PC-3 (cell line): Measurements from ENCODE around the gene STRADA. TPM values are rescaled to one million over a fixed set of nuclear protein-coding genes. Genes with fewer than 3 reads are reported as not detected.

Experiments used
- ATAC-seq: fragments of 200-7000 bp; cut with Tn5 transposase; 2 replicates; pipeline ENCODE4 v1.9.1; 2020; ENCODE audit warnings: mild to moderate bottlenecking, moderate library complexity
- BruUV-seq: library from RNA; stranded (reverse); fragments of 400-500 nt; replicated peaks from 2 replicates; lab custom pipeline; 2021; lab: Mats Ljungman, UMichigan
- CTCF ChIA-PET: fragments of 300-600 bp; sonication (Branson Sonifier 250); formaldehyde crosslinking; loops from one replicate; lab custom pipeline; 2022; ENCODE audit warnings: antibody characterized with exemption; lab: Charles Lee
- POLR2A ChIA-PET: fragments of 300-600 bp; sonication (Branson Sonifier 250); formaldehyde crosslinking; loops from one replicate; lab custom pipeline; 2022; ENCODE audit warnings: antibody characterized with exemption; ENCODE audit not compliant: unreplicated experiment; lab: Charles Lee
- DNase-seq: peaks from one replicate; pipeline ENCODE4 v3.0.0-alpha.2; 2015
- H2AFZ ChIP-seq: fragments of 300-600 bp; sonication (generic); 2 replicates; pipeline ENCODE4 v1.6.0; 2016; ENCODE audit warnings: antibody characterized with exemption, low read length
- H3F3A ChIP-seq: fragments of 300-600 bp; sonication (generic); one replicate; pipeline ENCODE4 v1.6.0; 2017; ENCODE audit warnings: antibody characterized with exemption, low read length, control low read depth, mild to moderate bottlenecking; ENCODE audit not compliant: unreplicated experiment
- H3K27ac ChIP-seq: fragments of 300-600 bp; sonication (generic); 2 replicates; pipeline ENCODE4 v1.5.1; 2016; ENCODE audit warnings: mild to moderate bottlenecking, low read length
- H3K27me3 ChIP-seq: fragments of 300-600 bp; sonication (generic); 2 replicates; pipeline ENCODE4 v1.6.1; 2016; ENCODE audit warnings: low read length, mixed read lengths
- H3K36me3 ChIP-seq: fragments of 300-600 bp; sonication (generic); 2 replicates; pipeline ENCODE4 v1.6.1; 2016; ENCODE audit warnings: low read depth, mixed run types, low read length, mixed read lengths
- H3K4me1 ChIP-seq: fragments of 300-600 bp; sonication (generic); 2 replicates; pipeline ENCODE4 v1.5.1; 2016; ENCODE audit warnings: low read length; ENCODE audit not compliant: insufficient read depth
- H3K4me2 ChIP-seq: fragments of 300-600 bp; sonication (generic); 2 replicates; pipeline ENCODE4 v1.6.0; 2016; ENCODE audit warnings: low read length
- H3K4me3 ChIP-seq: fragments of 300-600 bp; sonication (generic); 2 replicates; pipeline ENCODE4 v1.5.1; 2016; ENCODE audit warnings: mild to moderate bottlenecking, low read length, mixed read lengths
- H3K79me2 ChIP-seq: fragments of 300-600 bp; sonication (generic); 2 replicates; pipeline ENCODE4 v1.6.1; 2017; ENCODE audit warnings: low read length, mixed read lengths
- H3K9ac ChIP-seq: fragments of 300-600 bp; sonication (generic); 2 replicates; pipeline ENCODE4 v1.6.0; 2016; ENCODE audit warnings: mild to moderate bottlenecking, low read length
- H3K9me2 ChIP-seq: fragments of 300-600 bp; sonication (generic); replicated peaks from 2 replicates; pipeline ENCODE4 v1.6.1; 2016; ENCODE audit warnings: mixed run types, low read length, mixed read lengths
- H3K9me3 ChIP-seq: fragments of 300-600 bp; sonication (generic); 2 replicates; pipeline ENCODE4 v1.6.1; 2016; ENCODE audit warnings: low read length, mixed read lengths
- H4K20me1 ChIP-seq: fragments of 300-600 bp; sonication (generic); 2 replicates; pipeline ENCODE4 v1.6.1; 2016; ENCODE audit warnings: low read length, mixed read lengths
- EZH2 ChIP-seq: fragments of 300-600 bp; sonication (generic); IDR thresholded peaks from one replicate; pipeline ENCODE4 v1.6.1; 2017; ENCODE audit warnings: antibody characterized with exemption, mild to moderate bottlenecking, low read length; ENCODE audit not compliant: unreplicated experiment
- EZH2phosphoT487 ChIP-seq: fragments of 300-600 bp; sonication (generic); IDR thresholded peaks from 2 replicates; pipeline ENCODE4 v1.6.1; 2018; ENCODE audit warnings: mild to moderate bottlenecking, antibody characterized with exemption, low read length, borderline replicate concordance
- intact Hi-C: fragments of 100-400 bp; cut with micrococcal nuclease; formaldehyde crosslinking; loops from 2 replicates; pipeline ENCODE4 v1.9.0; 2023
- total RNA-seq: library from RNA; depleted of rRNA; stranded (reverse); fragments of >200 nt; gene quantifications from 2 replicates; pipeline ENCODE4 v1.2.3, GENCODE V29; 2014
- TF ChIP-seq, protein P1 (sequence below): fragments of 300-600 bp; sonication (generic); conservative IDR thresholded peaks from 2 replicates; pipeline ENCODE4 v1.5.1; 2017; ENCODE audit warnings: antibody characterized with exemption, low read depth, mild to moderate bottlenecking, low read length

STRADA gene
- total RNA-seq, 1 experiment from 2014 or later, result 17.9 TPM

DNA sequence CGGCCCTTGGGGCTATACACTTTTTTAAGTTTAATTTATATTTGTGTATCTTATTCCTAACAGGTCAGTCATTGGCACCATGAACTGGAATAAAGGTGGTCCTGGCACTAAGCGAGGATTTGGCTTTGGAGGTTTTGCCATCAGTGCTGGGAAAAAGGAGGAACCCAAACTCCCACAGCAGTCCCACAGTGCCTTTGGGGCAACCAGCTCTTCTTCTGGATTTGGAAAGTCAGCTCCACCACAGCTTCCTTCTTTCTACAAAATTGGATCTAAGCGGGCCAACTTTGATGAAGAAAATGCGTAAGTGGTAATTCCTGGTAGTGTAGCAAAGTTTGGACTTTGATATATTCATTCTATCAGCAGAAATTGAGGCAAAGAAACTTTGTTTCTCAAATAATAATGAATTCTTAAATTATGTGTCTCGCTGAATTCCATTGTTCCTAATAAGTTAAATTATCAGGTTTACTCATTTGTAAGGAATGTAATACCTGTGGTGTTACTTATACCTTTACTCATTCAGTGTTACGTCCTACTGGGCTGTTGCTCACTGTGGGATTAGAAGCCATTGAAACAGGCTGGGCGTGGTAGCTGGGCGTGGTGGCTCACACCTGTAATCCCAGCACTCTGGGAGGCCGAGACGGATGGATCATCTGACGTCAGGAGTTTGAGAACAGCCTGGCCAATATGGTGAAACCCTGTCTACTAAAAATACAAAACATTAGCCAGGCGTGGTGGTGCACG, 45.5 kb upstream of the STRADA start:
- intact Hi-C loops, result no loop called here
- H3K9ac ChIP-seq, result no peak overlapping the region
- TF ChIP-seq EZH2phosphoT487 (no peak), EZH2 (no peak)
- TF ChIP-seq, protein P1, sequence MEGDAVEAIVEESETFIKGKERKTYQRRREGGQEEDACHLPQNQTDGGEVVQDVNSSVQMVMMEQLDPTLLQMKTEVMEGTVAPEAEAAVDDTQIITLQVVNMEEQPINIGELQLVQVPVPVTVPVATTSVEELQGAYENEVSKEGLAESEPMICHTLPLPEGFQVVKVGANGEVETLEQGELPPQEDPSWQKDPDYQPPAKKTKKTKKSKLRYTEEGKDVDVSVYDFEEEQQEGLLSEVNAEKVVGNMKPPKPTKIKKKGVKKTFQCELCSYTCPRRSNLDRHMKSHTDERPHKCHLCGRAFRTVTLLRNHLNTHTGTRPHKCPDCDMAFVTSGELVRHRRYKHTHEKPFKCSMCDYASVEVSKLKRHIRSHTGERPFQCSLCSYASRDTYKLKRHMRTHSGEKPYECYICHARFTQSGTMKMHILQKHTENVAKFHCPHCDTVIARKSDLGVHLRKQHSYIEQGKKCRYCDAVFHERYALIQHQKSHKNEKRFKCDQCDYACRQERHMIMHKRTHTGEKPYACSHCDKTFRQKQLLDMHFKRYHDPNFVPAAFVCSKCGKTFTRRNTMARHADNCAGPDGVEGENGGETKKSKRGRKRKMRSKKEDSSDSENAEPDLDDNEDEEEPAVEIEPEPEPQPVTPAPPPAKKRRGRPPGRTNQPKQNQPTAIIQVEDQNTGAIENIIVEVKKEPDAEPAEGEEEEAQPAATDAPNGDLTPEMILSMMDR, result no peak
- H3K27me3 ChIP-seq, result no peaks in the 10 kb centered on the region
- H3K4me2 ChIP-seq, result no peak overlapping the region
- H3K9me2 ChIP-seq, result no peaks in the 10 kb centered on the region
- no peaks in the 10 kb centered on the region for H3F3A ChIP-seq
- H3K79me2 ChIP-seq, result peaks cover 90% of the 10 kb centered on the region
- ATAC-seq (no peak), DNase-seq (peak; percentile 46)
- no peak overlapping the region for H2AFZ ChIP-seq
- no peak overlapping the region for H3K4me3 ChIP-seq
- peaks cover 58% of the 10 kb centered on the region for H3K36me3 ChIP-seq
- H3K27ac ChIP-seq, result peak overlapping the region; percentile 15
- no peaks in the 10 kb centered on the region for H3K9me3 ChIP-seq
- ChIA-PET POLR2A (interaction anchor here (0.6 kb wide), 1 partner anchor 55 kb away, joined by 3 read pairs; no protein-coding TSS in a partner anchor), CTCF (no interaction called here)
- peaks cover 49% of the 10 kb centered on the region for H3K4me1 ChIP-seq
- no TSS peak for BruUV-seq
- H4K20me1 ChIP-seq, result peaks cover 39% of the 10 kb centered on the region

DNA sequence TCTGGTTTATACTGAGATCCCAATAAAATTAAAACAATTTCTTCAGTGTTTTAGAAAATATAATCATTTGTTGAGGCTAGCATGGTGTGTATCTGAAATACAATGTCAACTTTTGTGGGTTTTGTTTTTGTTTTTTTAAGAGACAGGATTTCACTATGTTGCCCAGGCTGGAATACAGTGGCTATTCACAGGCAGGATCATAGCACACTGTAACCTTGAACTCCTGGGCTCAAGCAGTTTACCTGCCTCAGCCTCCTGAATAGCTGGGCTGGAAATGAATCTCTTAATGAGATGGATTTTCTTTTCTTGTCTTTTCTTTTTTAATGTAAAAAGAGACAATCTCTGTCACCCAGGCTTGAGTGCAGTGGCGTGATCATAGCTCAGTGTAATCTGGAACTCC, 44.5 kb upstream of the STRADA start:
- H3F3A ChIP-seq, result no peaks in the 10 kb centered on the region
- peak overlapping the region; percentile 49 for H3K27ac ChIP-seq
- H3K4me2 ChIP-seq, result peak overlapping the region; percentile 11; the same call in 1 of the 2 replicates
- DNase-seq (no peak), ATAC-seq (no peak)
- H2AFZ ChIP-seq, result no peak overlapping the region
- H4K20me1 ChIP-seq, result peaks cover 47% of the 10 kb centered on the region
- ChIA-PET POLR2A (no interaction called here), CTCF (no interaction called here)
- H3K27me3 ChIP-seq, result no peaks in the 10 kb centered on the region
- H3K4me3 ChIP-seq, result no peak overlapping the region
- H3K79me2 ChIP-seq, result peaks cover 96% of the 10 kb centered on the region
- BruUV-seq, result no TSS peak
- no peaks in the 10 kb centered on the region for H3K9me3 ChIP-seq
- H3K36me3 ChIP-seq, result peaks cover 53% of the 10 kb centered on the region
- no peaks in the 10 kb centered on the region for H3K9me2 ChIP-seq
- intact Hi-C loops, result no loop called here
- peaks cover 54% of the 10 kb centered on the region for H3K4me1 ChIP-seq
- H3K9ac ChIP-seq, result no peak overlapping the region
- TF ChIP-seq, protein P1, result no peak
- no peak for TF ChIP-seq EZH2
- TF ChIP-seq EZH2phosphoT487, result no peak

- Histone ChIP-seq H3K27ac (peak overlapping the region; percentile 49), H3K4me2 (peak overlapping the region; percentile 11), H3K36me3 (peaks cover 53% of the 10 kb centered on the region), H3K27me3 (no peaks in the 10 kb centered on the region), H3K4me1 (peaks cover 59% of the 10 kb centered on the region), H4K20me1 (peaks cover 51% of the 10 kb centered on the region), H2AFZ (no peak overlapping the region), H3K4me3 (no peak overlapping the region), H3K9me3 (no peaks in the 10 kb centered on the region), H3K9me2 (no peaks in the 10 kb centered on the region), H3K9ac (no peak overlapping the region), H3F3A (peaks cover 4% of the 10 kb centered on the region), H3K79me2 (peaks cover 96% of the 10 kb centered on the region)
- ChIA-PET CTCF (no interaction called here), POLR2A (no interaction called here)
- peak; percentile 78 for ATAC-seq
- TF ChIP-seq EZH2, result no peak
- BruUV-seq, result no TSS peak
- peak; percentile 82 for DNase-seq
- intact Hi-C loops, result loop anchor here (1.0 kb wide), 1 partner anchor 12 kb away; the partner anchor contains the start of gene CCDC47
These were observed 44.0 kb upstream of the STRADA start for GRCh38 chr17:63785556-63785955.
